NT2/D1 (cell line): ENCODE measurements around the gene PROK1.
"Not testable (repeated sequence)": the region's sequence is repeated elsewhere in the genome, so short reads cannot be mapped to it uniquely, and the experiment has no call there.

ENCODE experiments used
- DNase-seq: peaks from one replicate; pipeline ENCODE4 v3.0.0-alpha.2; 2011; ENCODE audit warnings: low read depth, low spot score
- H3K27me3 ChIP-seq: 2 replicates; pipeline ENCODE4 v1.6.0; 2011; ENCODE audit warnings: mild to moderate bottlenecking; ENCODE audit not compliant: insufficient read length, insufficient read depth
- H3K36me3 ChIP-seq: 2 replicates; pipeline ENCODE4 v1.6.1; 2011; ENCODE audit warnings: mild to moderate bottlenecking, low read length, mixed read lengths; ENCODE audit not compliant: insufficient read depth, insufficient read length
- H3K4me1 ChIP-seq: 2 replicates; pipeline ENCODE4 v1.5.1; 2011; ENCODE audit not compliant: insufficient read depth, insufficient read length
- H3K4me3 ChIP-seq: 2 replicates; pipeline ENCODE4 v1.5.1; 2011; ENCODE audit warnings: low read depth; ENCODE audit not compliant: insufficient read length
- H3K9ac ChIP-seq: 2 replicates; pipeline ENCODE4 v1.6.0; 2011; ENCODE audit warnings: low read depth; ENCODE audit not compliant: insufficient read length
- H3K9me3 ChIP-seq: 2 replicates; pipeline ENCODE4 v1.5.1; 2011; ENCODE audit warnings: mild to moderate bottlenecking, low read length; ENCODE audit not compliant: insufficient read depth
- SUZ12 ChIP-seq: IDR thresholded peaks from 2 replicates; pipeline ENCODE4 v1.6.1; 2011; ENCODE audit not compliant: insufficient read length, insufficient read depth; ENCODE audit errors: extremely low read depth
- YY1 ChIP-seq: IDR thresholded peaks from 2 replicates; pipeline ENCODE4 v1.6.1; 2011; ENCODE audit not compliant: insufficient read length, insufficient read depth
- ZNF274 ChIP-seq: IDR thresholded peaks from 2 replicates; pipeline ENCODE4 v1.6.1; 2011; ENCODE audit warnings: mild to moderate bottlenecking, low read depth, low read length

PROK1 gene, protein sequence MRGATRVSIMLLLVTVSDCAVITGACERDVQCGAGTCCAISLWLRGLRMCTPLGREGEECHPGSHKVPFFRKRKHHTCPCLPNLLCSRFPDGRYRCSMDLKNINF

DNA sequence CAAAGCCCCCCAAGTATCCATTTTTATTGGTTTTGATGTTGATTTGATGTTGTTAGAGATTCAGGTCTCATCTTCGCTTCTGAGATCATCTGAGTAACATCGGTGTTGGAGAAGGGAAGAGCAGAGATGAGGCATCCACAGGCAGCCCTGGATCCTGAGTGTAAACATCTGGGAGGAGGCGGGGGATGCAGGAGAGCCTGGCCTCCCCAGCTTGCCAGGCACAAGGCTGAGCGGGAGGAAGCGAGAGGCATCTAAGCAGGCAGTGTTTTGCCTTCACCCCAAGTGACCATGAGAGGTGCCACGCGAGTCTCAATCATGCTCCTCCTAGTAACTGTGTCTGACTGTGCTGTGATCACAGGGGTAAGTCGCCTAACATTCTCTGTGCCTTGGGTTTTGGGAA, at the start of gene PROK1:
Gene PROK1 (plus strand): TSS at position 221 of the 400 bp plus-strand sequence. CDS start 68 bp downstream, at position 289.
- Histone ChIP-seq H3K36me3 (no peaks in the 10 kb centered on the region), H3K4me1 (no peaks in the 10 kb centered on the region), H3K9me3 (no peaks in the 10 kb centered on the region), H3K27me3 (no peaks in the 10 kb centered on the region), H3K9ac (no peak within 1 kb of the TSS), H3K4me3 (no peak within 1 kb of the TSS)
- DNase-seq: no peak
- TF ChIP-seq YY1 (no peak), SUZ12 (no peak), ZNF274 (no peak)

DNA sequence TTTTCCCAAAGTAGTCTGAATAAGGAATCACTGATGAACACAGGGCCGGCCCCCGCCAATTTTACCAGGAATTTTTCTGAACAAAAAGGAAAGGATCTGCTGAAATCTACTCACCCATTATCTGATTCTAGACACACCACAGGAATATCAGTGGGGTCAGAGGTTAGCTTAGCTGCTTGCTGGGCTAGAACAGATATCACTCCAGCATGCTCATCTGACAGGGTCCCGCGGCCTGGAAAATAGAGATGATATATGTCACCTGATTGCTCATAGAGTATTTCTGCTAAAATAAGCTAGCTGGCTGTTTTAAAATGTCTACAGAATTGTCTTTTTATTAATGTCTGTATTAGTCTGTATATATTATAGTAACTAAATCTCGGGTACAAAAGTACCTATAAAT, 47.1 kb upstream of the PROK1 start:
- H3K36me3 ChIP-seq: peaks cover 62% of the 10 kb centered on the region
- H3K27me3 ChIP-seq: no peaks in the 10 kb centered on the region
- no peaks in the 10 kb centered on the region for H3K9me3 ChIP-seq
- peaks cover under 1% of the 10 kb centered on the region for H3K4me1 ChIP-seq
- no peak overlapping the region for H3K4me3 ChIP-seq
- DNase-seq: no peak
- TF ChIP-seq YY1 (no peak), ZNF274 (no peak), SUZ12 (no peak)
- no peak overlapping the region for H3K9ac ChIP-seq

DNA sequence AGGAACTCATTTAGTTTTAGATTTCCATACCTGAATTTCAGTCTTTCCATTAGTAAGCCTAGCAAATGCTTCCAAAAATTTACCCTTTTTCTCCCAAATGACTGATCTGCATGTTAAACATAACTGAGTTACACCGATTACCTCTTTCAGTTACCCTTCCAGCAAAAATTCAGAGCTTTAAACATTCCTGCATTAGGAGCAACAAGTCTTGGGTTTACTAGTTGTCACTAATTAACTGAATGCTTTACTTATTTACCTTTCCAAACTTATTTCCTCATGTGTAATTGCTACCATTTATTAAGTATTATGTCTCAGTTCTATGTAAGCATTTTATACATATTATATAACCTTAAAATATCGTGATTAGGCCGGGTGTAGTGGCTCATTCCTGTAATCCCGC, 46.5 kb upstream of the PROK1 start:
- DNase-seq: no peak
- TF ChIP-seq ZNF274 (no peak), YY1 (no peak), SUZ12 (no peak)
- no peak overlapping the region for H3K4me3 ChIP-seq
- H3K9ac ChIP-seq: no peak overlapping the region
- no peaks in the 10 kb centered on the region for H3K27me3 ChIP-seq
- H3K36me3 ChIP-seq: peaks cover 60% of the 10 kb centered on the region
- peaks cover 2% of the 10 kb centered on the region for H3K4me1 ChIP-seq
- no peaks in the 10 kb centered on the region for H3K9me3 ChIP-seq

DNA sequence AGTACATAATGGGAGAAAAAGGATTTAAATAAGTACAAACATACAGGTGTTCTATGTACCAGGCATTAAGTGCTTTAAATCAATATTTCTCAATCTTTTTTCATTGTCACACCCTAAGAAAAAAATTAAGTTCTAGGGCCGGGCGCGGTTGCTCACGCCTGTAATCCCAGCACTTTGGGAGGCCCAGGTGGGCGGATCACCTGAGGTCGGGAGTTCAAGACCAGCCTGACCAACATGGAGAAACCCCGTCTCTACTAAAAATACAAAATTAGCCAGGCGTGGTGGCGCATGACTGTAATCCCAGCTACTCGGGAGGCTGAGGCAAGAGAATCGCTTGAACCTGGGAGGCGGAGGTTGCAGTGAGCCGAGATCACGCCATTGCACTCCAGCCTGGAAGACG, 44.5 kb upstream of the PROK1 start:
- not testable (repeated sequence) for H3K9me3 ChIP-seq, H3K27me3 ChIP-seq, DNase-seq, H3K4me1 ChIP-seq
- peak overlapping the region; percentile 95 for H3K4me3 ChIP-seq
- H3K9ac ChIP-seq: peak overlapping the region; percentile 97
- H3K36me3 ChIP-seq: peaks cover 42% of the 10 kb centered on the region

DNA sequence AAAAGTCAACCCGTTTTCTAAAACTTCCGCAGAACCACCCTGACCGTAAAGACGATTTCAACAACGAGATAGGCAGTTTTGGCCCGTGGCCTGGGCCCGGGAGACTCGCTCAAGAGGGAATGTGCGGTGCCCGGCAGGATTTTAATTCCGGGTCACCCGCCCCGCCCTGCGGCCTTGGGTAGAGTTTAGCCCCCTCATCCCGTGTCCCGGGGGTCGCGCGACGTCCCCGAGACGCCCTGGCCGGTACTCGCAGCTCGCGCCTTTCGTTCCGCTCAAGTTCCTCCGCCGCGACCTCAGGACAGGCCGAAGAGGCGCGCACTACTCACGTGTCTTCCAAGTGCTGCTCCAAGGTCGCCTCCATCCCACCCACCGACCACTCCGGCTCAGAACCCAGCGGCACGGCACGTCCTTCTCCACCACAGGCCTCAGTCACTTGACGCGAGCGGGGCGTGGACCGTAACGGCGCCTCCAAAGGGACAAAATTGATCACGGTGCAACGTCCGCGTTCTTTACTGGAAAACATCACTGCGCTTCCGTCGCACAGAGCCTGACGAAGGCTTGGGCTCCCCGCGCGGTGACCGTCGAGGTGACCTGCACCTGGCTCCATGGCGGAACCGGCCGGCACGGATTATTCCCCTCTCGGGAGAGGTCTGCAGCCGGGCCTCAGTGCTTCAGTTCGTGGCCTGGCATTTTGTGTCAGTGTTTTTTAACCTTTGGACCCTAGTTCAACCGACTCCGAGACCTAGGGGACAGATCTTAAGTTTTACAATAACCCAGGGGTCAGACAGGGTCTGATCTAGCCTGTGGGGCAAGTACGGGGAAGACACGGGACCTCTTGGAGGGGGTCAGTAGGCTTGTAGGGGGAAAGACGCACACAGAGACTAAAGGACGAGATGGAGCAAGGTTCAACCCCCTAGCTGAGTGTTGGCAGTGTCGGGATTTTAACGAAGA, 43.4 kb upstream of the PROK1 start, which contains the start of gene LAMTOR5:
Gene LAMTOR5 (minus strand): TSS at position 435 of the 951 bp plus-strand sequence. CDS start 74 bp downstream, at position 361.
- Histone ChIP-seq H3K9ac (peak within 1 kb of the TSS; percentile 97), H3K9me3 (no peaks in the 10 kb centered on the region), H3K36me3 (peaks cover 32% of the 10 kb centered on the region), H3K4me3 (peak within 1 kb of the TSS; percentile 95), H3K4me1 (peaks cover 2% of the 10 kb centered on the region), H3K27me3 (no peaks in the 10 kb centered on the region)
- DNase-seq: peak; percentile 78
- no peak for TF ChIP-seq SUZ12
- no peak for TF ChIP-seq ZNF274
- peak; percentile 15 for TF ChIP-seq YY1

DNA sequence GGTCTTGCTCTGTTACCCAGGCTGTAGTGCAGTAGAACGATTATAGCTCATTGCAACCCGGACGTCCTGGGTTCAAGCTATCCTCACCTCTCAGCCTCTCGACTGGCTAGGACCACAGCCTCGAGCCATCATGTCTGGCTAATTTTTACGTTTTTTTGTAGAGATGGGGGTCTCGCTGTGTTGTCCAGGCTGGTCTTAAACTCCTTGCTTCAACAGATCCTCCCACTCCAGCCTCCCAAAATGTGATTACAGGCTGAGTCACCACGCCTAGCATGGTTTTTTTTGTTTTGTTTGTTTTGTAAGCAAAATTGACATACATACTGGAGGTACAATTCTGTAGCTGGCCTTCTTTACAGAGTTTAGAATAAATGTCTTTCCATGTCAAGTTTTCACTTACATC, 42.5 kb upstream of the PROK1 start:
- Histone ChIP-seq H3K9me3 (no peaks in the 10 kb centered on the region), H3K9ac (no peak overlapping the region), H3K4me1 (peaks cover 2% of the 10 kb centered on the region), H3K4me3 (no peak overlapping the region), H3K27me3 (no peaks in the 10 kb centered on the region), H3K36me3 (peaks cover 23% of the 10 kb centered on the region)
- TF ChIP-seq SUZ12 (no peak), YY1 (no peak), ZNF274 (no peak)
- DNase-seq: no peak

DNA sequence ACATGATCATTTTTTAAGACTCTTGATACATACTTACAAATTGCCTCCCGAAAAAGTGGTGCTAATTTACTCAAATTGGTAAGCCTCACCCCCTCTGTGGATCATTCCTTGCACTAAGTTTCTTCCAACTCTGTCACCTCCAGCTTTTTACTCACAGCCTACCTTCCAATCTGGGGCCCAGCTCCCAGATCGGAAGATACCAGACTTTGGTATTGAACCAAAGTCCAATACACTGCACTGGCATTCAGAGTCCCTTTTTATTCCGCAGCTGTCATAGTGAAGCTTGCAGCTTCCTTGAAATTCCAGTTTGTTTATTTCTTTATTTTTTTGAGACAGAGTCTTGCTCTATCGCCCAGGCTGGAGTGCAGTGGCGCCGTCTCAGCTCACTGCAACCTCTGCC, 41.6 kb upstream of the PROK1 start:
- no peaks in the 10 kb centered on the region for H3K27me3 ChIP-seq
- no peak for TF ChIP-seq ZNF274
- no peak for DNase-seq
- no peak overlapping the region for H3K9ac ChIP-seq
- no peaks in the 10 kb centered on the region for H3K9me3 ChIP-seq
- peaks cover 14% of the 10 kb centered on the region for H3K36me3 ChIP-seq
- peaks cover 2% of the 10 kb centered on the region for H3K4me1 ChIP-seq
- H3K4me3 ChIP-seq: no peak overlapping the region
